Skeletal muscle satellite cell (primary cell): ENCODE results near the gene GCLM. TPM values are rescaled to one million over a fixed set of nuclear protein-coding genes. Genes with fewer than 3 reads are reported as not detected.
"Not testable (repeated sequence)": the region's sequence is repeated elsewhere in the genome, so short reads cannot be mapped to it uniquely, and the experiment has no call there.

Experiments used
- H3K27me3 ChIP-seq: 2 replicates; pipeline ENCODE4 v1.7.0; 2013; ENCODE audit warnings: low read length; ENCODE audit not compliant: control insufficient read depth, insufficient read depth
- H3K36me3 ChIP-seq: 2 replicates; pipeline ENCODE4 v1.7.0; 2013; ENCODE audit warnings: mild to moderate bottlenecking, control low read depth, low read length; ENCODE audit not compliant: insufficient read depth
- H3K4me1 ChIP-seq: 2 replicates; pipeline ENCODE4 v1.7.0; 2013; ENCODE audit warnings: low read length; ENCODE audit not compliant: control insufficient read depth, insufficient read depth
- H3K4me2 ChIP-seq: 2 replicates; pipeline ENCODE4 v1.7.0; 2013; ENCODE audit warnings: mild to moderate bottlenecking, low read length
- H3K4me3 ChIP-seq: 2 replicates; pipeline ENCODE4 v1.7.0; 2013; ENCODE audit warnings: low read length
- H3K9ac ChIP-seq: 2 replicates; pipeline ENCODE4 v1.7.0; 2013; ENCODE audit warnings: mild to moderate bottlenecking, low read depth, low read length, moderate library complexity
- H3K9me3 ChIP-seq: replicated peaks from 2 replicates; pipeline ENCODE4 v1.7.0; 2013; ENCODE audit warnings: mild to moderate bottlenecking, control low read depth, low read length
- total RNA-seq: library from RNA; depleted of rRNA; stranded (reverse); fragments of >200 nt; gene quantifications from 2 replicates; pipeline ENCODE4 v1.2.3, GENCODE V29; 2012; rRNA removed

The GCLM gene, protein sequence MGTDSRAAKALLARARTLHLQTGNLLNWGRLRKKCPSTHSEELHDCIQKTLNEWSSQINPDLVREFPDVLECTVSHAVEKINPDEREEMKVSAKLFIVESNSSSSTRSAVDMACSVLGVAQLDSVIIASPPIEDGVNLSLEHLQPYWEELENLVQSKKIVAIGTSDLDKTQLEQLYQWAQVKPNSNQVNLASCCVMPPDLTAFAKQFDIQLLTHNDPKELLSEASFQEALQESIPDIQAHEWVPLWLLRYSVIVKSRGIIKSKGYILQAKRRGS
- total RNA-seq: 20.0 and 20.3 TPM in 2 replicates

DNA sequence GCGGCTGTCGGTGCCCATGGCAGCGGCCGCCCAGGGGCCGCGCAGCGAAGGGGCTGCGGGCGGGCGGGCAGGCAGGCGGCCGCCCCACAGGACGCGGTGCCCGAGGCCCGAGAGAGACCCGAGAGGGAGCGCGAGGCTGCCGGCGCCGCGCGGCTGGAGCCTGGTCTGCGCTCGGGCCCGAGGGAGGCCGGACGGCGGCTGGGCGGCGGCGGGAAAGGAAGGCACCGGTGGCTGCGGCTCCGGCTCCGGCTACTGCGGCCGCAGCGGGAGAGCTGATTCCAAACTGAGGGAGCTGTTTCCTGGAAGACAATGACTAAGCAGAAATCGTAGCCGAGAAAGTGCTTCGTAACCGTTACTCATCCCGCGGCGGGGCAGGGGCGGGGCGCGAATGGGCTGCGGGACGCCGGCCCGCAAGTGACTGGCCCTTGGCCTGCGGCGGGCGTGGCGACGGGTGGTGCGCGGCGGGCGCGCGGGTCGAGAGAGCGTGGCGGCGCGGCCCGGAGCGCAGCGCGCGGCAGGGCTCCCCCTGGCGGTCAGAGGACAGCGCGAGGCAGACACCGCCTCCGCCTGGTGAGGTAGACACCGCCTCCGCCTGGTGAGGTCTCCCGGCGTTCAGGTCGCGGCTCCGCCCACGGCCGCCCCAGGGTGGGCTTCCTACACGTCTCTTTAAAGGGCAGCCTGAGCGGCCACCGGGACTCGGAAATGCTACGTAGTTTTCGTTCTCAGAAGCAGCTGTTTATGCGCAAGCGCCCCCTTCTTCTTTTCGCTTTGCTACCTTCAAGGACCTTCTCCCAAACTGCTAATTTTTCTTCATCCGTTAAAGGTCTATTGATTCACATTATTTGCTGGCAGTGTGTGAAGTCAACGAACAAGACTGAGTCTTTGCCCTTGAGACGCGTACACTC lies at the start of gene GCLM:
TSS of gene GCLM (minus strand) at position 285 of the 905 bp plus-strand sequence. CDS start at position 18, 267 bp downstream.
- peaks cover 25% of the 10 kb centered on the region for H3K4me1 ChIP-seq
- peak within 1 kb of the TSS; percentile 88 for H3K4me3 ChIP-seq
- H3K36me3 ChIP-seq: no peaks in the 10 kb centered on the region
- H3K9ac ChIP-seq: peak within 1 kb of the TSS; percentile 87
- peak within 1 kb of the TSS; percentile 86 for H3K4me2 ChIP-seq
- no peaks in the 10 kb centered on the region for H3K9me3 ChIP-seq
- H3K27me3 ChIP-seq: no peaks in the 10 kb centered on the region

DNA sequence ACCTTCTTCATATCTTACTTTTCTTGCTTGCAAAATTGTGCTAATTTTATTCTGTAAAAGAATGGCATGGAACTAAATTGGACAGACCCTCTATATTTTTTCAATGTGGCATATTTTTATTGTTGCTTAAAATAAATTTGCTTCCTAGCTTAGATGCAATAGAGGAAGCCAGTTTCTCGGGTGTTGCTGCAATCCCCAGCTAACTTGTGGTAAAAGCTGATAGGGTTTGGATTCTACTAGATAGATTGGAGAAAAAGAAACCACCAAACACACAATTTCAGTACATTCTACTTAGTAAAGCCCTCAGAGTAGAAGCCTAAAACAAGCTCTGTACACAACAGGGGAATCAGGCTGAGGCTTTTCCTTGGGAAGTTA lies 49.5 kb upstream of the GCLM start:
- no peak overlapping the region for H3K9ac ChIP-seq
- H3K9me3 ChIP-seq: no peaks in the 10 kb centered on the region
- H3K4me2 ChIP-seq: no peak overlapping the region
- H3K36me3 ChIP-seq: no peaks in the 10 kb centered on the region
- no peaks in the 10 kb centered on the region for H3K4me1 ChIP-seq
- H3K27me3 ChIP-seq: peaks cover 30% of the 10 kb centered on the region
- no peak overlapping the region for H3K4me3 ChIP-seq

DNA sequence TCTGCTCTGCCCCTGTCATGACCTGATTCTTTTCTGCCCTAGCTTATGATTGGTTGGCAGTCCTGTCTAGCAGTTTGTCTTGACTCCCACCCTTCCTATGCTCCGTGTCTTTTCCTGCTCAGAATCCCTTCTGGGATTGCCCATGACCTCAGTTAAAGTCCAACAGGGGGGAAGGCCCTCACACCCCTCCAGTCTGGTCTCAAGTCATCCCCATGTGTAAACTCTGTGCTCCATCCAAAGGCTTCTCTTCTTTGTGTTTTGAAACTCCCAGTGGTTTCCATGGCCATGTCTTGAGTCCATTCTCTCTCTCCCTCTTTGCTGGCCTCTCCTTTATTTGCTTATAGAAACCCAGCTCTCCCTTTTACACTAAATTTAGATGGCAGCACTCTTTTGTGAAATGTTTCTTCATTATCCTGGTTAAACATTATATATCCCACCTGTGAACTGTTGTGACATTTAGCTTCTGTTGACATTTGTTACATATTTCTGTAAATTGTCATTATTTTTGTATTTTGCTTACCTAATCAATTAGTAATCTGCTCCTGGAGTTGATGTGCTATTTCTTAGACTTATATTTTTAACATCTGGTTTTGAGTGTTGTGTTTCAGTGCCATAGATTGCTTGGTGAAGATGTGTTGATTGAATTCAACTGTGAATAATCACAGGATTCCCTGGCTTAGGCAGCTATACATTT lies 48.9 kb upstream of the GCLM start:
- no peaks in the 10 kb centered on the region for H3K36me3 ChIP-seq
- no peak overlapping the region for H3K9ac ChIP-seq
- H3K9me3 ChIP-seq: no peaks in the 10 kb centered on the region
- no peaks in the 10 kb centered on the region for H3K4me1 ChIP-seq
- no peak overlapping the region for H3K4me2 ChIP-seq
- H3K4me3 ChIP-seq: no peak overlapping the region
- H3K27me3 ChIP-seq: peaks cover 28% of the 10 kb centered on the region

DNA sequence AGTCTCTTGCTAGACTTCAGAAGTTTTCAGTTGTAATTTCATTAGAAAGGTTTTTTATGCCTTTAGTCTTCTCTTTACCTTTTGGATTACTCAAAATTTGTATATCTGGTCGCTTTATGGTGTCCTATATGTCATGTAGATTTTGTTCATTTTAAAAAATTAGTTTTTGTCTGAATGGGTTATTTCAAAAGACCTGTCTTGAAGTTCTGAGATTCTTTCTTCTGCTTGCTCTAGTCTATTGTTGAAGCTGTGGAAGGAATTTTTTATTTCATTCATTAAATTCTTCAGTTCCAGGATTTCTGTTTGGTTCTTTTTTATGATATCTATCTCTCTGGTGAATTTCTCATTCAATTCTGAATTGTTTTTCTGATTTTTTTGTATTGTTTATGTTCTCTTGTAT lies 46.5 kb upstream of the GCLM start:
- Histone ChIP-seq H3K9me3 (no peaks in the 10 kb centered on the region), H3K9ac (no peak overlapping the region), H3K4me3 (no peak overlapping the region), H3K27me3 (peaks cover 11% of the 10 kb centered on the region), H3K4me1 (no peaks in the 10 kb centered on the region), H3K4me2 (no peak overlapping the region), H3K36me3 (no peaks in the 10 kb centered on the region)

DNA sequence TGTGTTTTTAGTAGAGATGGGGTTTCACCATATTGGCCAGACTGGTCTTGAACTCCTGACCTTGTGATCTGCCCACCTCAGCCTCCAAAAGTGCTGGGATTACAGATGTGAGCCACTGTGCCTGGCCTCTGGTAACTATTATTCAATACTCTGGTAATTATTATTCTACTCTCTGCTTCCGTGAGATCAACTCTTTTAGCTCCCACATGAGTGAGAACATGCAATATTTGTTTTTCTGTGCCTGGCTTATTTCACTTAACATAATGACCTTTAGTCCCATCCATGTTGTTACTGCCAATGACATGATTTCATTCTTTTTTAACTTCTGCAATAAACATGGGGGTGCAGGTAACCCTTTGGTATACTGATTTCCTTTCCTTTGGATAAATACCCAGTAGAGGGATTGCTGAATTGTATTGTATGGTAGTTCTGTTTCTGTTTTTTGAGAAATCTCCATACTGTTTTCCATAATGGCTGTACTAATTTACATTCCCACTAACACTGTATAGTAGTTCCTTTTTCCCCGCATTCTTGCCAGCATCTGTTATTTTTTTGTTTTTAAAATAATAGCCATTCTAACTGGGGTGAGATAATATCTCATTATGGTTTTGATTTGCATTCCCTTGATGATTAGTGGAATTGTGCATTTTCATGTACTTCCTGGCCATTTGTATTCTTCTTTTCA lies 37.9 kb upstream of the GCLM start:
- not testable (repeated sequence) for H3K9me3 ChIP-seq, H3K4me3 ChIP-seq, H3K4me1 ChIP-seq, H3K36me3 ChIP-seq, H3K4me2 ChIP-seq, H3K9ac ChIP-seq
- H3K27me3 ChIP-seq: peaks cover 27% of the 10 kb centered on the region

DNA sequence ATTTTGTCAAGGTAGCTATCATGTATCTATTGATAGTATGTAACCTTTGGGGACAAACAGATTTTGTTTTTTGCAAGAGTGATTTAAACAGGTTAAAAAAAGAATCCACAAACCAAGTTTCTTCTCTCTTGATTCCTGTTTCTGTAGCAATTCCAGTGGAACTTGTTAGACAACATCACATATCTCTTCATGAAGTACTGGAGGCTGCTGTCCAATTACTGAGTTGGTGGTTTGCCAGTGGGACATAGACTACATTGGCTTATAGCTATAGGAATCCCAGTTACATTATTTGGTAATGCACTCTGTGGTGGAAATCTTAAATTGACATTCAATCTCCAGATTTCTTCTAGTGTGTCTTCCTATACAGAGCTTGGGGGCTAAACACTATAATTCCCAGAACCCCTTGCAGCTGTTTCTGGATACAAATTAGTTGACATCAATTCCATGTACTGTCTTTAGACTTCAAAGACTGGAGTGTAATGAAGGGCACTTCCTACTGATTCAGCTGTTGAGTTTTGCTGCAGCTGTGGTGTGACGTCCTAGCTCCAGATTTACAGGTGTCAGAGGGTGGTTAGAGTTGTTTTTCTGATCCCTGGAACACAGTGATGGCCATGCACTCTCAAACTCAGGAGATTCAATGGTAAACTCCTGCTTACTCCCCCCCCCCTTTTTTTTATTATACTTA lies 29.4 kb upstream of the GCLM start:
- peaks cover 27% of the 10 kb centered on the region for H3K27me3 ChIP-seq
- no peak overlapping the region for H3K4me3 ChIP-seq
- H3K36me3 ChIP-seq: no peaks in the 10 kb centered on the region
- no peak overlapping the region for H3K4me2 ChIP-seq
- H3K9me3 ChIP-seq: peaks cover 3% of the 10 kb centered on the region
- H3K4me1 ChIP-seq: no peaks in the 10 kb centered on the region
- no peak overlapping the region for H3K9ac ChIP-seq

DNA sequence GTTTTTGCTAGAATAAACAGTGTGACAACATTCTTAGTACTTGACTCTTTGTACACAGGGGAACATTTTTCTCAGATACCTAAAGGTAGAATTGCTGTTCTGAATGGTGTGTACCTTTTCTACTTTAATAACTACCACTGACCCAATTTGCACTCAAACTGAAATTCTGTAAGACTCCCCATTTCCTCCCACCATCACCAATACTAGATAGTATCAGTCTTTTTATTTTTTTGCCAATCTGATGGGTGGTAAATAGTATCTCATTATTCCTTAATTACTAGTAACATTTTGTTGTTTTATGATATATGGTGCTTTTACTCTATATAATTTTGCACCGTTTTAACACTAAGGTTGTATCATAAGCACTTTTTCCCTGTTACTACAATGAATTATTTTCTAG lies 28.8 kb upstream of the GCLM start:
- no peaks in the 10 kb centered on the region for H3K4me1 ChIP-seq
- H3K4me3 ChIP-seq: no peak overlapping the region
- H3K9me3 ChIP-seq: peaks cover 3% of the 10 kb centered on the region
- H3K9ac ChIP-seq: no peak overlapping the region
- H3K27me3 ChIP-seq: peaks cover 27% of the 10 kb centered on the region
- no peak overlapping the region for H3K4me2 ChIP-seq
- no peaks in the 10 kb centered on the region for H3K36me3 ChIP-seq

DNA sequence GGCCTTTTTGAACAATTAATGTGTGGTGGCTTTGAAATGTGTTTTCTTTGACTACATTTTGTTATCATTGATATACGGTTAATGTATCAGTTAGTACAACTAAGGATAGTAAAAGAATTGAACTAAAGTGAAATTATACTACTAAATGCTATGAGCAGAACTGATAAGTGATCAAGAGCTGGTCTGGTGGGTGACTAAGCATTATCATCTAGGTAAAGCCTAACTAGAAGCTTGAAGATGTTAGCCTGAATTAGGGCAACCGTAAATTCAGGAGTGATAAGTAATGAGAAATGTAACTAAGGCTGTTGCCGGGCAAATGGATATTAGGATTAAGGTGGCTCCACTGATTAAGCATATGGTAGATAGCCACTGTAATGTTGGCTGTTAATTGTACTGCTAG lies 16.0 kb upstream of the GCLM start:
- Histone ChIP-seq H3K4me3 (no peak overlapping the region), H3K9ac (no peak overlapping the region), H3K4me1 (no peaks in the 10 kb centered on the region), H3K4me2 (no peak overlapping the region), H3K27me3 (peaks cover 13% of the 10 kb centered on the region), H3K9me3 (no peaks in the 10 kb centered on the region), H3K36me3 (no peaks in the 10 kb centered on the region)

DNA sequence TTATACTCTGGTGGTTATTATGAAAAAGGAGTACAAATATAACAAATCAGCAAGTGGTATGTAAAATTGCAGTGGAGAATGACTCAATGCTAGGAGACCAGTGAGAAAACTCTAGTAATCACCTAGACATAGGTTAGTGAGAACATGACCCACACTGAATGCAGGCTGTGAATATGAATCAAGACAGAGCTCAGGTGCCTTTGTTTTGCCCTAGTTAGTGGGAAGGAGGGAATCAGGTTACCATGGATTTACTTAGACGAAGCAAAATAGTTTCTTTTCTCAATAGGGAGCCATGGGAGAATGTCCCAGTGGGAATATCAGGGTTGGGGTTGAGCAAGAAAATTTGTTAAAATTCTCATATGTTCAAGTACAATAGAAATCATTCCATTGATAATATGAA lies 10.6 kb upstream of the GCLM start:
- Histone ChIP-seq H3K9me3 (no peaks in the 10 kb centered on the region), H3K4me1 (no peaks in the 10 kb centered on the region), H3K4me3 (no peak overlapping the region), H3K4me2 (no peak overlapping the region), H3K27me3 (peaks cover 11% of the 10 kb centered on the region), H3K9ac (no peak overlapping the region), H3K36me3 (no peaks in the 10 kb centered on the region)

DNA sequence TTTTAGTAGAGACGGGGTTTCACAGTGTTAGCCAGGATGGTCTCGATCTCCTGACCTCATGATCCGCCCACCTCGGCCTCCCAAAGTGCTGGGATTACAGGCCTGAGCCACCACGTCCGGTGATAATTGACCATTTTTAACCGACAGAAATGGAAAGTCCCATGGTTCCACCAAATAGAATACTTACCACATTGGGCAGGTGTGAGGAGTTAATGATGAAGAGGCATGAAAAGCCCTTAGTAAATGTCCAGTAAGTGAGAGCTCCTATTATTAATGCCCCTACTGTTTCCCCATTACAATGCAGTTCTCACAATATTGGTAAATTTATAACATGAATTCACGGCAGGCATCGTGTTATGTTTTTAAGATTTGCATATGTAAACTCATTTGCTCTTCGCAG lies 8.1 kb upstream of the GCLM start:
- Histone ChIP-seq H3K36me3 (no peaks in the 10 kb centered on the region), H3K4me3 (no peak overlapping the region)

DNA sequence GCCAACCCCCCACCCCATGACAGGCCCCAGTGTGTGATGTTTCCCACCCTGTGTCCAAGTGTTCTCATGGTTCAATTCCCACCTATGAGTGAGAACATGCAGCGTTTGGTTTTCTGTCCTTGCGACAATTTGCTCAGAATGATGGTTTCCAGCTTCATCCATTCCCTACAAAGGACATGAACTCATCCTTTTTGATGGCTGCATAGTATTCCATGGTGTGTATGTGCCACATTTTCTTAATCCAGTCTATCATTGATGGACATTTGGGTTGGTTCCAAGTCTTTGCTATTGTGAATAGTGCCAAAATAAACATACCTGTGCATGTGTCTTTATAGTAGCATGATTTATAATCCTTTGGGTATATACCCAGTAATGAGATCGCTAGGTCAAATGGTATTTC lies 1.6 kb upstream of the GCLM start:
- not testable (repeated sequence) for H3K4me2 ChIP-seq, H3K27me3 ChIP-seq, H3K9ac ChIP-seq

More for the DNA sequence above, 8.1 kb upstream of the GCLM start:
- H3K9me3 ChIP-seq: no peaks in the 10 kb centered on the region
- peaks cover 11% of the 10 kb centered on the region for H3K27me3 ChIP-seq
- H3K9ac ChIP-seq: no peak overlapping the region
- H3K4me1 ChIP-seq: no peaks in the 10 kb centered on the region
- no peak overlapping the region for H3K4me2 ChIP-seq

More for the DNA sequence above, 1.6 kb upstream of the GCLM start:
- H3K36me3 ChIP-seq, H3K9me3 ChIP-seq, H3K4me3 ChIP-seq: not testable (repeated sequence)
- H3K4me1 ChIP-seq: peaks cover 12% of the 10 kb centered on the region
